H1 (cell line): ENCODE measurements around the gene CIAO2B. TPM values are rescaled to one million over a fixed set of nuclear protein-coding genes. Genes with fewer than 3 reads are reported as not detected.
A peak's percentile ranks its signal among the peaks of the same experiment; 100 is the strongest.

Experiments
- CTCF ChIA-PET: fragments of 300-600 bp; sonication (Branson Sonifier 250); formaldehyde crosslinking; loops from one replicate; lab custom pipeline; 2021; ENCODE audit not compliant: partially characterized antibody; lab: Charles Lee
- POLR2A ChIA-PET: fragments of 300-600 bp; sonication (Branson Sonifier 250); formaldehyde crosslinking; loops from one replicate; lab custom pipeline; 2021; ENCODE audit warnings: inconsistent platforms; ENCODE audit not compliant: partially characterized antibody; lab: Charles Lee
- DNase-seq, 2 experiments: peaks; one replicate each; pipeline versions ENCODE4 v3.0.0 to v3.0.0-alpha.2; 2010 to 2022; ENCODE audit warnings: low spot score in 2 of 2, low read depth in 1 of 2, mixed read lengths in 1 of 2
- FAIRE-seq: peaks from 2 replicates; lab custom pipeline; 2011; peaks lifted over from hg19 to GRCh38; lab: Jason Lieb, UNC
- H2AFZ ChIP-seq: 2 replicates; pipeline ENCODE4 v1.8.1; 2012; ENCODE audit warnings: low read length, inconsistent platforms
- H2AK5ac ChIP-seq: 2 replicates; pipeline ENCODE4 v1.6.1; 2013; ENCODE audit warnings: low read depth, low read length
- H2BK120ac ChIP-seq: replicated peaks from 2 replicates; pipeline ENCODE3; 2013; ENCODE audit warnings: low read depth, low read length, inconsistent platforms
- H2BK12ac ChIP-seq: 2 replicates; pipeline ENCODE4 v1.6.1; 2013; ENCODE audit warnings: low read depth, low read length
- H2BK15ac ChIP-seq: 2 replicates; pipeline ENCODE4 v1.6.1; 2013; ENCODE audit warnings: low read length
- H2BK20ac ChIP-seq: 2 replicates; pipeline ENCODE4 v1.6.1; 2013; ENCODE audit warnings: low read length
- H2BK5ac ChIP-seq: 2 replicates; pipeline ENCODE4 v1.6.1; 2013; ENCODE audit warnings: low read depth, low read length
- H3K14ac ChIP-seq: 2 replicates; pipeline ENCODE4 v1.6.1; 2013; ENCODE audit warnings: inconsistent platforms; ENCODE audit not compliant: insufficient read length
- H3K18ac ChIP-seq: 2 replicates; pipeline ENCODE4 v1.6.1; 2013; ENCODE audit warnings: low read length; ENCODE audit errors: extremely low read depth
- H3K23ac ChIP-seq: 2 replicates; pipeline ENCODE4 v1.6.1; 2013; ENCODE audit warnings: inconsistent platforms; ENCODE audit not compliant: insufficient read length
- H3K23me2 ChIP-seq: 2 replicates; pipeline ENCODE4 v1.6.1; 2013; ENCODE audit warnings: low read depth, low read length
- H3K27ac ChIP-seq: 2 replicates; pipeline ENCODE4 v1.6.1; 2011; ENCODE audit warnings: low read depth, low read length, inconsistent platforms
- H3K27me3 ChIP-seq, 4 experiments: replicated peaks in 1 of 4; 1 replicate in 1 of 4; 2 replicates in 3 of 4; pipeline versions ENCODE4 v1.6.1 to v1.8.1; 2011 to 2013; ENCODE audit warnings: low read length in 3 of 4, mild to moderate bottlenecking in 3 of 4, inconsistent platforms in 2 of 4, mixed read lengths in 2 of 4, moderate library complexity in 1 of 4; ENCODE audit not compliant: control insufficient read depth in 3 of 4, insufficient read depth in 3 of 4; ENCODE audit errors: extremely low read depth in 1 of 4
- H3K36me3 ChIP-seq, 4 experiments: 2 replicates each; pipeline versions ENCODE4 v1.6.1 to v1.8.1; 2011 to 2013; ENCODE audit warnings: mild to moderate bottlenecking in 4 of 4, low read length in 3 of 4, moderate library complexity in 2 of 4, control low read depth in 1 of 4, inconsistent platforms in 1 of 4; ENCODE audit not compliant: insufficient read depth in 4 of 4, control insufficient read depth in 2 of 4
- H3K4ac ChIP-seq: replicated peaks from 2 replicates; pipeline ENCODE3; 2013; ENCODE audit warnings: low read length, low read depth, mixed read lengths, inconsistent platforms; ENCODE audit not compliant: insufficient read length
- H3K4me1 ChIP-seq, 4 experiments: replicated peaks in 1 of 4; 1 replicate in 1 of 4; 2 replicates in 3 of 4; pipeline versions ENCODE4 v1.6.1 to v1.8.1; 2011 to 2013; ENCODE audit warnings: low read length in 3 of 4, inconsistent platforms in 2 of 4, mixed read lengths in 1 of 4; ENCODE audit not compliant: insufficient read depth in 4 of 4, control insufficient read depth in 3 of 4
- H3K4me2 ChIP-seq, 2 experiments: 2 replicates each; pipeline versions ENCODE4 v1.6.1 to v1.8.1; 2011 to 2013; ENCODE audit warnings: low read depth in 2 of 2, low read length in 2 of 2, control low read depth in 1 of 2, inconsistent platforms in 1 of 2, mild to moderate bottlenecking in 1 of 2; ENCODE audit not compliant: insufficient read depth in 1 of 2
- H3K4me3 ChIP-seq, 4 experiments: fragments of 200-600, 300-600 bp in 1 of 4; sonication (generic), shearing (Covaris generic), sonication (Bioruptor Twin) in 1 of 4; 2 replicates each; pipeline versions ENCODE4 v1.5.1 to v1.8.1; 2011 to 2016; ENCODE audit warnings: low read length in 4 of 4, low read depth in 3 of 4, control low read depth in 2 of 4, inconsistent platforms in 2 of 4, mild to moderate bottlenecking in 2 of 4, mixed read lengths in 1 of 4, moderate library complexity in 1 of 4; ENCODE audit not compliant: insufficient read depth in 2 of 4; ENCODE audit errors: extremely low read depth in 1 of 4
- H3K56ac ChIP-seq: replicated peaks from 2 replicates; pipeline ENCODE3; 2013; ENCODE audit warnings: low read depth, mild to moderate bottlenecking, mixed read lengths, low read length, inconsistent platforms; ENCODE audit not compliant: insufficient read length
- H3K79me1 ChIP-seq: 2 replicates; pipeline ENCODE4 v1.6.1; 2013; ENCODE audit warnings: low read depth, low read length, control low read depth
- H3K79me2 ChIP-seq, 2 experiments: 2 replicates each; pipeline versions ENCODE4 v1.6.1 to v1.8.1; 2012 to 2013; ENCODE audit warnings: low read length in 2 of 2, mild to moderate bottlenecking in 2 of 2, inconsistent platforms in 1 of 2; ENCODE audit not compliant: insufficient read depth in 2 of 2, control insufficient read depth in 1 of 2
- H3K9ac ChIP-seq, 4 experiments: replicated peaks in 1 of 4; 1 replicate in 1 of 4; 2 replicates in 3 of 4; pipeline versions ENCODE4 v1.6.1 to v1.8.1; 2011 to 2013; ENCODE audit warnings: low read depth in 3 of 4, low read length in 3 of 4, control low read depth in 2 of 4, mild to moderate bottlenecking in 2 of 4, moderate library complexity in 2 of 4, inconsistent platforms in 1 of 4; ENCODE audit errors: extremely low read depth in 1 of 4
- H3K9me3 ChIP-seq, 2 experiments: 2 replicates each; pipeline versions ENCODE4 v1.6.1 to v1.8.1; 2012 to 2013; ENCODE audit warnings: mild to moderate bottlenecking in 2 of 2, moderate library complexity in 2 of 2, control low read depth in 1 of 2, inconsistent platforms in 1 of 2, low read depth in 1 of 2, low read length in 1 of 2, mixed read lengths in 1 of 2; ENCODE audit not compliant: insufficient read depth in 2 of 2
- H4K20me1 ChIP-seq, 2 experiments: replicated peaks in 1 of 2; 2 replicates each; pipeline versions ENCODE3 to v1.8.1; 2011 to 2013; ENCODE audit warnings: inconsistent platforms in 2 of 2, low read length in 2 of 2, mild to moderate bottlenecking in 1 of 2; ENCODE audit not compliant: insufficient read depth in 2 of 2, control insufficient read depth in 1 of 2
- H4K5ac ChIP-seq: 2 replicates; pipeline ENCODE4 v1.6.1; 2013; ENCODE audit warnings: low read length, low read depth, mixed read lengths, inconsistent platforms; ENCODE audit not compliant: insufficient read length
- H4K8ac ChIP-seq: 2 replicates; pipeline ENCODE4 v1.8.0; 2013; ENCODE audit warnings: mild to moderate bottlenecking, moderate library complexity, low read length, inconsistent platforms; ENCODE audit not compliant: insufficient read depth; ENCODE audit errors: extremely low read depth
- H4K91ac ChIP-seq: replicated peaks from 2 replicates; pipeline ENCODE3; 2013; ENCODE audit warnings: low read length, mixed read lengths, inconsistent platforms; ENCODE audit not compliant: insufficient read length
- BCL11A ChIP-seq, 2 experiments: IDR thresholded peaks; one replicate each; pipeline ENCODE4 v1.6.1; 2011; ENCODE audit warnings: low read depth in 2 of 2, low read length in 2 of 2, mild to moderate bottlenecking in 2 of 2
- GABPA ChIP-seq: IDR thresholded peaks from 2 replicates; pipeline ENCODE4 v1.6.1; 2011; ENCODE audit warnings: mild to moderate bottlenecking, low read length, moderate library complexity, borderline replicate concordance; ENCODE audit not compliant: insufficient read depth
- SIX5 ChIP-seq: IDR thresholded peaks from 2 replicates; pipeline ENCODE4 v1.6.1; 2011; ENCODE audit warnings: mild to moderate bottlenecking, low read depth, low read length
- USF2 ChIP-seq: IDR thresholded peaks from 2 replicates; pipeline ENCODE4 v1.6.1; 2011; ENCODE audit warnings: low read length, improper control_type of control experiment
- WGBS, 2 experiments: shearing (Covaris generic) in 1 of 2; methylation state at CpG; one replicate each; pipeline versions ENCODE4 v1.1.6 to v1.1.7; 2013 to 2015; ENCODE audit warnings: low lambda C conversion rate in 2 of 2, mixed read lengths in 2 of 2, inconsistent platforms in 1 of 2, low coverage in 1 of 2, missing lambda C conversion rate in 1 of 2; ENCODE audit not compliant: insufficient replicate concordance in 2 of 2, insufficient coverage in 1 of 2, insufficient read length in 1 of 2; ENCODE audit errors: extremely low coverage in 1 of 2, missing lambda C conversion rate in 1 of 2; 5-methylcytosine and 5-hydroxymethylcytosine counted together
- polyA plus RNA-seq, 7 experiments: library from polyadenylated mRNA; depleted of rRNA in 3 of 7; stranded (reverse) in 5 of 7; unstranded in 2 of 7; fragments of >200 nt in 5 of 7; fragments of 200-250 nt in 2 of 7; gene quantifications; 1 replicate in 5 of 7; 2 replicates in 1 of 7; 4 replicates in 1 of 7; pipeline versions ENCODE4 v1.2.1 to v1.2.3, GENCODE V29; 2011 to 2013; ENCODE audit warnings: missing spikeins in 2 of 7, mixed read lengths in 2 of 7
- total RNA-seq: library from RNA; stranded (reverse); fragmentation: NEBNext Ultra II Directional; extraction: Animal tissue kit (Norgen Biotek cat#: 25700); gene quantifications from 2 replicates; pipeline ENCODE4 v1.2.1, GENCODE V29; 2021

The CIAO2B gene
- total and polyA plus RNA-seq, 2 of the 8 experiments (the other 6 are each of a cell fraction or from before 2014, with no cell fraction given) = 65.6 to 248 TPM

GRCh38 chr16:66899310-66899944, 34.8 kb downstream of the CIAO2B start:
- H2AFZ ChIP-seq = no peak overlapping the region
- CTCF ChIA-PET = interaction anchor here (0.8 to 42.0 kb wide), 4 partner anchors 16 to 79 kb away, joined by 3 to 1009 read pairs (median 24); partner anchors contain the start of genes CDH16, CIAO2B and RRAD
- TF ChIP-seq GABPA (no peak), BCL11A (IDR thresholded peaks at IDR 0.05; ENCODE audit: low read depth in 2 of 2, low read length in 2 of 2) (no peak), SIX5 (no peak), USF2 (no peak)

More at GRCh38 chr16:66899310-66899944, 34.8 kb downstream of the CIAO2B start:
- Histone ChIP-seq H3K36me3 (no peaks in the 10 kb centered on the region), H3K18ac (no peak overlapping the region), H4K91ac (no peak overlapping the region), H3K56ac (no peak overlapping the region), H3K9ac (no peak overlapping the region), H3K4ac (no peak overlapping the region), H3K79me1 (no peaks in the 10 kb centered on the region), H2BK120ac (no peak overlapping the region), H3K27me3 (no peaks in the 10 kb centered on the region; a peak in 1 of 7 replicates), H4K5ac (no peak overlapping the region), H3K4me1 (peaks cover 0 to 6% (median 2%) of the 10 kb centered on the region in 4 experiments; a peak in 3 of 7 replicates), H2BK20ac (no peak overlapping the region), H3K9me3 (no peaks in the 10 kb centered on the region), H3K4me2 (no peak overlapping the region), H4K8ac (no peak overlapping the region), H2AK5ac (no peak overlapping the region), H4K20me1 (peaks cover 4 to 7% of the 10 kb centered on the region in 2 experiments), H3K27ac (no peak overlapping the region), H3K14ac (no peak overlapping the region), H3K79me2 (no peaks in the 10 kb centered on the region), H2BK12ac (0 out of 2 replicates have a peak overlapping the region, but pooled peaks have one; percentile 9), H2BK5ac (no peak overlapping the region), H3K4me3 (no peak overlapping the region), H3K23ac (no peak overlapping the region), H3K23me2 (no peaks in the 10 kb centered on the region), H2BK15ac (peak overlapping the region; percentile 88; the same call in 1 of the 2 replicates)
- POLR2A ChIA-PET = interaction anchor here (1.0 to 2.3 kb wide), 2 partner anchors 19 kb away, joined by 3 to 5 read pairs; partner anchors contain the start of genes CDH16 and PDP2
- FAIRE-seq (no peak), DNase-seq (no peak)
- 77% methylated on average over 6 of the region's 6 CpGs; no CpG with 5 or more reads in 1 of the 2 experiments for WGBS, 2 experiments
